ENCODE data around the gene SLC15A2.

SLC15A2 gene

GRCh38 chr3:121988146-121988545 is 93.9 kb downstream of the SLC15A2 start:
- no peak for DNase-seq

GRCh38 chr3:121989943-121990342 is 95.7 kb downstream of the SLC15A2 start:
- DNase-seq, result no peak

GRCh38 chr3:121992601-121993560 is 98.7 kb downstream of the SLC15A2 start:
- DNase-seq, result no peak
